Brain pericyte (primary cell): ENCODE data around the gene NSF.
"Not testable (repeated sequence)": the region's sequence is repeated elsewhere in the genome, so short reads cannot be mapped to it uniquely, and the experiment has no call there.

Experiments
- DNase-seq: peaks from one replicate; pipeline ENCODE4 v3.0.0-alpha.2; 2012; ENCODE audit warnings: low read depth, low spot score

Gene NSF

GRCh38 chr17:46773676-46774075 lies 183.2 kb downstream of the NSF start:
- DNase-seq = no peak

- DNase-seq = no peak
Observed at GRCh38 chr17:46774108-46774737, 183.8 kb downstream of the NSF start.

- no peak for DNase-seq
Observed at GRCh38 chr17:46776298-46777005, 186.0 kb downstream of the NSF start.

GRCh38 chr17:46777943-46778915 lies 187.8 kb downstream of the NSF start:
- DNase-seq = no peak

GRCh38 chr17:46780003-46780373 lies 189.5 kb downstream of the NSF start:
- no peak for DNase-seq

GRCh38 chr17:46782250-46782953 lies 191.9 kb downstream of the NSF start:
- no peak for DNase-seq

- no peak for DNase-seq
Observed at GRCh38 chr17:46783031-46783593, 192.6 kb downstream of the NSF start.

- no peak for DNase-seq
Observed at GRCh38 chr17:46785696-46786095, 195.2 kb downstream of the NSF start.

- no peak for DNase-seq
Observed at GRCh38 chr17:46787478-46787877, 197.0 kb downstream of the NSF start.

GRCh38 chr17:46788300-46788699 lies 197.8 kb downstream of the NSF start:
- DNase-seq = no peak

GRCh38 chr17:46788796-46789195 lies 198.3 kb downstream of the NSF start:
- DNase-seq = no peak

GRCh38 chr17:46789610-46790009 lies 199.1 kb downstream of the NSF start:
- DNase-seq = no peak

GRCh38 chr17:46790216-46790615 lies 199.7 kb downstream of the NSF start:
- no peak for DNase-seq

- no peak for DNase-seq
Observed at GRCh38 chr17:46791531-46791930, 201.1 kb downstream of the NSF start.

GRCh38 chr17:46792071-46792470 lies 201.6 kb downstream of the NSF start:
- DNase-seq = no peak

GRCh38 chr17:46793023-46793422 lies 202.6 kb downstream of the NSF start:
- not testable (repeated sequence) for DNase-seq

- DNase-seq = no peak
Observed at GRCh38 chr17:46793541-46793940, 203.1 kb downstream of the NSF start.

- no peak for DNase-seq
Observed at GRCh38 chr17:46794318-46794717, 203.8 kb downstream of the NSF start.

GRCh38 chr17:46795379-46795952 lies 205.0 kb downstream of the NSF start:
- DNase-seq = no peak

- DNase-seq = no peak
Observed at GRCh38 chr17:46796084-46796483, 205.6 kb downstream of the NSF start.

GRCh38 chr17:46796524-46796923 lies 206.1 kb downstream of the NSF start:
- DNase-seq = no peak
